ENCODE measurements around the gene TSPAN2. TPM values are rescaled to one million over a fixed set of nuclear protein-coding genes. Genes with fewer than 3 reads are reported as not detected.

Gene TSPAN2
- total and polyA plus RNA-seq, 10 donors: 0.59 to 14.7 (median 4.8) TPM

GRCh38 chr1:115098979-115099692 lies 9.8 kb upstream of the TSPAN2 start:
- no peaks in the 10 kb centered on the region for H3K36me3 ChIP-seq
- WGBS, 5 donors: 16 to 34% (median 22%) methylated on average over 13 of the region's 13 CpGs
- H3K4me3 ChIP-seq: peak overlapping the region in 7 of 8 donors; percentile 2 to 61 (median 31)
- DNase-seq: peak; percentile 88
- H3K9me3 ChIP-seq: no peaks in the 10 kb centered on the region
- TF ChIP-seq POLR2A (IDR thresholded peaks at IDR 0.05) (no peak), POLR2AphosphoS5 (IDR thresholded peaks at IDR 0.05) (no peak), CTCF (IDR thresholded peaks at IDR 0.05 in 8 of 11, conservative IDR thresholded peaks at IDR 0.05 in 3 of 11) (no peak)
- H3K27me3 ChIP-seq (replicated peaks in 1 of 7): no peaks in the 10 kb centered on the region
- intact Hi-C loops (cut with DNase I; ENCODE audit: low total_unique reads): no loop called here
- H3K27ac ChIP-seq: peak overlapping the region; percentile 54 to 93 (median 88)
- peaks cover 3 to 30% (median 15%) of the 10 kb centered on the region in 6 donors for H3K4me1 ChIP-seq

- Histone ChIP-seq H3K27me3 (replicated peaks in 1 of 7) (peaks cover 0 to 25% (median 12%) of the 10 kb centered on the region in 7 donors), H3K9me3 (no peaks in the 10 kb centered on the region), H3K4me1 (peaks cover 0 to 47% (median 18%) of the 10 kb centered on the region in 6 donors), H3K27ac (peak overlapping the region in 6 of 8 donors; percentile 54 to 88 (median 63)), H3K36me3 (no peaks in the 10 kb centered on the region), H3K4me3 (peak overlapping the region in 1 of 8 donors; percentile 13)
- TF ChIP-seq CTCF (IDR thresholded peaks at IDR 0.05 in 8 of 11, conservative IDR thresholded peaks at IDR 0.05 in 3 of 11) (no peak), POLR2AphosphoS5 (IDR thresholded peaks at IDR 0.05) (no peak), POLR2A (IDR thresholded peaks at IDR 0.05) (no peak)
- WGBS, 5 donors: 83 to 100% (median 92%) methylated on average over 1 of the region's 1 CpG
- intact Hi-C loops (cut with DNase I; ENCODE audit: low total_unique reads): no loop called here
- no peak for DNase-seq
Observed at GRCh38 chr1:115092175-115092574, 2.9 kb upstream of the TSPAN2 start.

- Histone ChIP-seq H3K27ac (peak overlapping the region in 6 of 8 donors; percentile 54 to 88 (median 63)), H3K36me3 (no peaks in the 10 kb centered on the region)
Observed at GRCh38 chr1:115091572-115091971, 2.3 kb upstream of the TSPAN2 start.

More at GRCh38 chr1:115091572-115091971, 2.3 kb upstream of the TSPAN2 start:
- no peak overlapping the region for H3K4me3 ChIP-seq
- H3K4me1 ChIP-seq: peaks cover 0 to 53% (median 19%) of the 10 kb centered on the region in 6 donors
- no peak for DNase-seq
- intact Hi-C loops (cut with DNase I; ENCODE audit: low total_unique reads): no loop called here
- WGBS, 5 donors: 55 to 83% (median 73%) methylated on average over 2 of the region's 2 CpGs
- no peaks in the 10 kb centered on the region for H3K9me3 ChIP-seq
- TF ChIP-seq POLR2A (IDR thresholded peaks at IDR 0.05) (no peak), CTCF (IDR thresholded peaks at IDR 0.05 in 8 of 11, conservative IDR thresholded peaks at IDR 0.05 in 3 of 11) (no peak), POLR2AphosphoS5 (IDR thresholded peaks at IDR 0.05) (no peak)
- H3K27me3 ChIP-seq (replicated peaks in 1 of 7): peaks cover 0 to 29% (median 12%) of the 10 kb centered on the region in 7 donors
